A549 (cell line): ENCODE measurements around the gene STX8.

ENCODE experiments used
- CBX2 ChIP-seq: fragments of 200-600 bp; sonication (generic); IDR thresholded peaks from 2 replicates; pipeline ENCODE4 v1.6.1; 2016; ENCODE audit warnings: low read depth, mild to moderate bottlenecking, borderline replicate concordance
- CBX8 ChIP-seq: fragments of 200-600 bp; sonication (generic); IDR thresholded peaks from 2 replicates; pipeline ENCODE4 v1.6.1; 2016
- CEBPB ChIP-seq, 2 experiments: fragments of >200 bp in 1 of 2; sonication (Bioruptor Twin) in 1 of 2; formaldehyde crosslinking in 1 of 2; IDR thresholded peaks; 2 replicates each; pipeline ENCODE4 v1.6.1; 2012 to 2016
- CTCF ChIP-seq: fragments of >200 bp; sonication (Bioruptor Twin); formaldehyde crosslinking; IDR thresholded peaks from 3 replicates; pipeline ENCODE4 v1.5.1; 2016
- E2F6 ChIP-seq: IDR thresholded peaks from 2 replicates; pipeline ENCODE4 v1.6.1; 2012; ENCODE audit warnings: low read depth, borderline replicate concordance
- GATA3 ChIP-seq: IDR thresholded peaks from 2 replicates; pipeline ENCODE4 v1.6.1; 2012; ENCODE audit warnings: borderline replicate concordance
- POLR2A ChIP-seq: IDR thresholded peaks from 2 replicates; pipeline ENCODE4 v1.6.1; 2012; ENCODE audit warnings: mild to moderate bottlenecking, low read length
- SMC3 ChIP-seq: fragments of >200 bp; sonication (Bioruptor Twin); formaldehyde crosslinking; IDR thresholded peaks from 3 replicates; pipeline ENCODE4 v1.6.1; 2018; ENCODE audit warnings: inconsistent platforms
- TP53 ChIP-seq: fragments of 250-450 bp; sonication (Bioruptor Pico); IDR thresholded peaks from 2 replicates; pipeline ENCODE4 v1.5.0; 2021; ENCODE audit warnings: mild to moderate bottlenecking, moderate library complexity

GRCh38 chr17:9256361-9256750 is 319.3 kb downstream of the STX8 start:
- TF ChIP-seq E2F6 (no peak), CTCF (no peak), CBX8 (no peak), CEBPB (IDR thresholded peaks at IDR 0.05) (no peak), POLR2A (no peak), SMC3 (no peak), CBX2 (no peak), GATA3 (no peak), TP53 (CRISPR knock-in tag) (no peak)
